ENCODE results near the gene CMTM2. TPM values are rescaled to one million over a fixed set of nuclear protein-coding genes. Genes with fewer than 3 reads are reported as not detected.

The CMTM2 gene
- total and polyA plus RNA-seq, 9 of the 15 experiments (the other 6 are each of a cell fraction or from before 2014, with no cell fraction given) = not detected

DNA sequence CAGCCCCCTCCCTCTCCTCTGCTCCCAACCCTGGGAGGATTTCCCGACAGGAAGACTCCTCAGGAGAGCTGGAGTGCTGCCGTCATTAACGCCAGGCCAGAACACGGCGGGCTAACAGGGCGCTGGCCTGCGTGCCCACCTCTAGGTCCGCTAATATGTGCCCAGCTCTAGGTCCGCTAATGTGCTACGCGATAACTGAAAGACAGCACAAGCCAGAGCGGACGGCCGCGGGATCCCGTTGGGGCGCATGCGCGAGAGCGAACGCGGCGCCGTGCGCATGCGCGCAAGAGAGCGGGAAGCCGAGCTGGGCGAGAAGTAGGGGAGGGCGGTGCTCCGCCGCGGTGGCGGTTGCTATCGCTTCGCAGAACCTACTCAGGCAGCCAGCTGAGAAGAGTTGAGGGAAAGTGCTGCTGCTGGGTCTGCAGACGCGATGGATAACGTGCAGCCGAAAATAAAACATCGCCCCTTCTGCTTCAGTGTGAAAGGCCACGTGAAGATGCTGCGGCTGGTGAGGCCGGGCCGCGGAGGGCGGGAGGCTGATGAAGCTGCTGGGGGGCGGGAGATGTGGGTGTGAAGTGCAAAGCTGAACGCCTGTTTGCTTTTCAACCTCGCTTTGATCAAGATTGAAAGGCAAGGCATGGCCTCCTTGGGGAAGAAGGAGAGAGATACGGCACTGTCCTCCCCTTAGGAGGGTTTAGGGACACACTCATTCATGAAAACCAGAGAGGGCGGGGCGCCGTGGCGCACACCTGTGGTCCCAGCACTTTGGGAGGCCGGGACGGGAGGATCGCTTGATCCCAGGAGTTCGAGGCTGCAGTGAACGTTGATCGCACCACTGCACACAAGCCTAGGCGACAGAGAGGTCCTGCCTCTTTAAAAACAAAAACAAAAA is 26.7 kb upstream of the CMTM2 start, which contains the start of gene CKLF (continued):
- TF ChIP-seq TCF7 (IDR thresholded peaks at IDR 0.05; ENCODE audit: borderline replicate concordance) = no peak; the same call in 1 of the 2 replicates
- TF ChIP-seq ARNT (IDR thresholded peaks at IDR 0.05) = peak in 1 of 2 experiments; percentile 85; a peak in 2 of 4 replicates
- TF ChIP-seq ZNF24 (IDR thresholded peaks at IDR 0.05) = no peak
- peak; percentile 61; the same call in 1 of the 2 replicates for TF ChIP-seq ZEB2 (IDR thresholded peaks at IDR 0.05)
- TF ChIP-seq, protein P1, sequence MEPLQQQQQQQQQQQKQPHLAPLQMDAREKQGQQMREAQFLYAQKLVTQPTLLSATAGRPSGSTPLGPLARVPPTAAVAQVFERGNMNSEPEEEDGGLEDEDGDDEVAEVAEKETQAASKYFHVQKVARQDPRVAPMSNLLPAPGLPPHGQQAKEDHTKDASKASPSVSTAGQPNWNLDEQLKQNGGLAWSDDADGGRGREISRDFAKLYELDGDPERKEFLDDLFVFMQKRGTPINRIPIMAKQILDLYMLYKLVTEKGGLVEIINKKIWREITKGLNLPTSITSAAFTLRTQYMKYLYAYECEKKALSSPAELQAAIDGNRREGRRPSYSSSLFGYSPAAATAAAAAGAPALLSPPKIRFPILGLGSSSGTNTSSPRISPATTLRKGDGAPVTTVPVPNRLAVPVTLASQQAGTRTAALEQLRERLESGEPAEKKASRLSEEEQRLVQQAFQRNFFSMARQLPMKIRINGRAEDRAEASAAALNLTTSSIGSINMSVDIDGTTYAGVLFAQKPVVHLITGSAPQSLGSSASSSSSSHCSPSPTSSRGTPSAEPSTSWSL (CRISPR knock-in tag; IDR thresholded peaks at IDR 0.05; ENCODE audit: borderline replicate concordance) = no peak
- TF ChIP-seq NFE2L1 (tag; IDR thresholded peaks at IDR 0.05; ENCODE audit: borderline replicate concordance, low read depth) = no peak
- TF ChIP-seq KDM5B (IDR thresholded peaks at IDR 0.05; ENCODE audit: insufficient replicate concordance, low read depth, low read length) = peak; percentile 64
- no peak; the same call in 1 of the 2 replicates for TF ChIP-seq CBX1 (IDR thresholded peaks at IDR 0.05; ENCODE audit: low read depth)
- peak; percentile 4 for TF ChIP-seq RBM39 (optimal IDR thresholded peaks at IDR 0.05; ENCODE audit: low read depth, low read length)
- no peak for TF ChIP-seq ZNF217 (CRISPR knock-in tag; IDR thresholded peaks at IDR 0.05)
- 0 out of 2 replicates have a peak, but pooled peaks have one; percentile 17 for TF ChIP-seq ZBTB17 (CRISPR knock-in tag; IDR thresholded peaks at IDR 0.05)
- TF ChIP-seq CBX2 (IDR thresholded peaks at IDR 0.05; ENCODE audit: insufficient read depth, low read length, poor library complexity, severe bottlenecking) = no peak
- 0 out of 2 replicates have a peak, but pooled peaks have one; percentile 23 for TF ChIP-seq ZBTB7A (IDR thresholded peaks at IDR 0.05; ENCODE audit: borderline replicate concordance, control insufficient read depth, low read depth, low read length)
- TF ChIP-seq JUND (IDR thresholded peaks at IDR 0.05; ENCODE audit: borderline replicate concordance, low read depth, low read length) = 0 out of 2 replicates have a peak, but pooled peaks have one; percentile 10
- no peak; the same call in 2 of the 3 replicates for TF ChIP-seq JUND (tag; IDR thresholded peaks at IDR 0.05; ENCODE audit: borderline replicate concordance, low read depth, low read length)
- TF ChIP-seq ATF1 (CRISPR knock-in tag; IDR thresholded peaks at IDR 0.05) = no peak
- peak; percentile 57 for TF ChIP-seq ATF1 (tag; IDR thresholded peaks at IDR 0.05)
- TF ChIP-seq JUN (IDR thresholded peaks at IDR 0.05; ENCODE audit: borderline replicate concordance, low read depth, low read length) = peak; percentile 23; the same call in 1 of the 2 replicates
- TF ChIP-seq JUN (CRISPR knock-in tag; IDR thresholded peaks at IDR 0.05; ENCODE audit: borderline replicate concordance) = peak; percentile 92
- no peak for TF ChIP-seq RHOXF2B (CRISPR knock-in tag; conservative IDR thresholded peaks at IDR 0.05)
- no peak for TF ChIP-seq CCAR2 (IDR thresholded peaks at IDR 0.05; ENCODE audit: low read depth, low read length)
- TF ChIP-seq, protein P2, sequence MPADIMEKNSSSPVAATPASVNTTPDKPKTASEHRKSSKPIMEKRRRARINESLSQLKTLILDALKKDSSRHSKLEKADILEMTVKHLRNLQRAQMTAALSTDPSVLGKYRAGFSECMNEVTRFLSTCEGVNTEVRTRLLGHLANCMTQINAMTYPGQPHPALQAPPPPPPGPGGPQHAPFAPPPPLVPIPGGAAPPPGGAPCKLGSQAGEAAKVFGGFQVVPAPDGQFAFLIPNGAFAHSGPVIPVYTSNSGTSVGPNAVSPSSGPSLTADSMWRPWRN (IDR thresholded peaks at IDR 0.05; ENCODE audit: low read depth) = no peak
- no peak for TF ChIP-seq ZKSCAN3 (CRISPR knock-in tag; IDR thresholded peaks at IDR 0.05)

Data from K562 (cell line).